H1 (cell line): Measurements from ENCODE around the gene NOP9. TPM values are rescaled to one million over a fixed set of nuclear protein-coding genes. Genes with fewer than 3 reads are reported as not detected.

Experiments used
- FOSL1 ChIP-seq: IDR thresholded peaks from 2 replicates; pipeline ENCODE4 v1.6.1; 2011; ENCODE audit warnings: mild to moderate bottlenecking, low read depth, low read length, moderate library complexity; ENCODE audit not compliant: insufficient read depth
- SAP30 ChIP-seq: fragments of 300-600 bp; sonication (generic); IDR thresholded peaks from 2 replicates; pipeline ENCODE4 v1.7.1; 2012; ENCODE audit warnings: low read length, moderate library complexity, mild to moderate bottlenecking, inconsistent platforms; ENCODE audit not compliant: insufficient read depth, insufficient replicate concordance
- SUZ12 ChIP-seq: fragments of 200-600 bp; sonication (generic); IDR thresholded peaks from 2 replicates; pipeline ENCODE4 v1.6.1; 2012; ENCODE audit warnings: mild to moderate bottlenecking, inconsistent platforms, low read length, moderate library complexity, mixed read lengths
- polyA plus RNA-seq, 7 experiments: library from polyadenylated mRNA; depleted of rRNA in 3 of 7; stranded (reverse) in 5 of 7; unstranded in 2 of 7; fragments of >200 nt in 5 of 7; fragments of 200-250 nt in 2 of 7; gene quantifications; 1 replicate in 5 of 7; 2 replicates in 1 of 7; 4 replicates in 1 of 7; pipeline versions ENCODE4 v1.2.1 to v1.2.3, GENCODE V29; 2011 to 2013; ENCODE audit warnings: missing spikeins in 2 of 7, mixed read lengths in 2 of 7
- total RNA-seq: library from RNA; stranded (reverse); fragmentation: NEBNext Ultra II Directional; extraction: Animal tissue kit (Norgen Biotek cat#: 25700); gene quantifications from 2 replicates; pipeline ENCODE4 v1.2.1, GENCODE V29; 2021

Gene NOP9
- total and polyA plus RNA-seq, 2 of the 8 experiments (the other 6 are each of a cell fraction or from before 2014, with no cell fraction given): 17.8 to 34.8 TPM

- TF ChIP-seq FOSL1: no peak
- TF ChIP-seq SUZ12: no peak
- no peak for TF ChIP-seq SAP30
These were observed 36.0 kb downstream of the NOP9 start (continued) for GRCh38 chr14:24335461-24336171.
